ENCODE data around the gene BRPF3. TPM values are rescaled to one million over a fixed set of nuclear protein-coding genes. Genes with fewer than 3 reads are reported as not detected.

BRPF3 gene
- total and polyA plus RNA-seq, 11 donors = 8.2 to 29.1 (median 17.6) TPM

DNA sequence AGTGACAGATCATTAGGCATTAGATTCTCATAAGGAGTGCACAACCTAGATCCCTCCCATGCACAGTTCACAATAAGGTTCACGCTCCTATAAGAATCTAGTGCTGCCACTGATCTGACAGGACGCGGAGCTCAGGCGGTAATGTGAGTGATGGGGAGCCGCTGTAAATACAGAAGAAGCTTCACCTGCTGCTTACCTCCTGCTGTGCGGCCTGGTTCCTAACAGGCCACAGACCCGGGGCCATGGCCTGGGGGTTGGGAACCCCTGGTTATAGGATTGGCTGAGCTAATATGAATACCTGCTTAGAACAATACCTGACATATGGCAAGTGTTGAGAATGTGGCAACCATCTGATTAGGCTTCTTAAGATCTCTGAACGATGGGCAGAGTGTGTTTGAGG is 75.7 kb downstream of the BRPF3 start:
- Histone ChIP-seq H3K4me3 (no peak overlapping the region), H3K27me3 (peaks cover 0 to 52% (median 4%) of the 10 kb centered on the region in 9 donors), H3K27ac (no peak overlapping the region), H3K9me3 (no peaks in the 10 kb centered on the region), H3K36me3 (no peaks in the 10 kb centered on the region), H3K4me1 (no peaks in the 10 kb centered on the region)
- ATAC-seq = no peak
- intact Hi-C loops (cut with DNase I) = no loop called here
- TF ChIP-seq, protein P1, sequence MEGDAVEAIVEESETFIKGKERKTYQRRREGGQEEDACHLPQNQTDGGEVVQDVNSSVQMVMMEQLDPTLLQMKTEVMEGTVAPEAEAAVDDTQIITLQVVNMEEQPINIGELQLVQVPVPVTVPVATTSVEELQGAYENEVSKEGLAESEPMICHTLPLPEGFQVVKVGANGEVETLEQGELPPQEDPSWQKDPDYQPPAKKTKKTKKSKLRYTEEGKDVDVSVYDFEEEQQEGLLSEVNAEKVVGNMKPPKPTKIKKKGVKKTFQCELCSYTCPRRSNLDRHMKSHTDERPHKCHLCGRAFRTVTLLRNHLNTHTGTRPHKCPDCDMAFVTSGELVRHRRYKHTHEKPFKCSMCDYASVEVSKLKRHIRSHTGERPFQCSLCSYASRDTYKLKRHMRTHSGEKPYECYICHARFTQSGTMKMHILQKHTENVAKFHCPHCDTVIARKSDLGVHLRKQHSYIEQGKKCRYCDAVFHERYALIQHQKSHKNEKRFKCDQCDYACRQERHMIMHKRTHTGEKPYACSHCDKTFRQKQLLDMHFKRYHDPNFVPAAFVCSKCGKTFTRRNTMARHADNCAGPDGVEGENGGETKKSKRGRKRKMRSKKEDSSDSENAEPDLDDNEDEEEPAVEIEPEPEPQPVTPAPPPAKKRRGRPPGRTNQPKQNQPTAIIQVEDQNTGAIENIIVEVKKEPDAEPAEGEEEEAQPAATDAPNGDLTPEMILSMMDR (IDR thresholded peaks at IDR 0.05) = no peak
- no peak for TF ChIP-seq POLR2A (IDR thresholded peaks at IDR 0.05)
- WGBS, 4 donors = 71 to 78% (median 77%) methylated on average over 8 of the region's 8 CpGs
- DNase-seq = no peak

DNA sequence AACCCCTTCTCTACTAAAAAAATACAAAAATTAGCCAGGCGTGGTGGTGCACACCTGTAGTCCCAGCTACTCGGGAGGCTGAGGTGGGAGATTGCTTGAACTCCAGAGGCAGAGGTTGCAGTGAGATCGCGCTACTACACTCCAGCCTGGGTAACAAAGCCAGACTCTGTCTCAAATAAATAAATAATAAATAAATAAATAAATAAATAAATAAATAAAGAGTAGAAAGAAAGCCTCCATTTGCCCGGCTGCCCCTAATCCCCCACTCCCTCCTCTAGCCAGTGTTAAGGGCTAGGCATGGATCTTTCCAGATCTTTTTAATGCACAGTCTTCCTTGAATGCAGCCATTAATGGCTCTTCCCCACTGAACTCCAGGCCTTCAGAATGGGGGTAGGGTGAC is 76.5 kb downstream of the BRPF3 start:
- no peaks in the 10 kb centered on the region for H3K4me1 ChIP-seq
- no peak for DNase-seq
- H3K9me3 ChIP-seq = no peaks in the 10 kb centered on the region
- no peaks in the 10 kb centered on the region for H3K36me3 ChIP-seq
- WGBS, 4 donors = 93 to 95% (median 94%) methylated on average over 5 of the region's 5 CpGs
- intact Hi-C loops (cut with DNase I) = no loop called here
- TF ChIP-seq, protein P1 (IDR thresholded peaks at IDR 0.05) = no peak
- no peak for TF ChIP-seq POLR2A (IDR thresholded peaks at IDR 0.05)
- no peak overlapping the region for H3K4me3 ChIP-seq
- peaks cover 0 to 52% (median 4%) of the 10 kb centered on the region in 9 donors for H3K27me3 ChIP-seq
- H3K27ac ChIP-seq = no peak overlapping the region
- ATAC-seq = no peak

DNA sequence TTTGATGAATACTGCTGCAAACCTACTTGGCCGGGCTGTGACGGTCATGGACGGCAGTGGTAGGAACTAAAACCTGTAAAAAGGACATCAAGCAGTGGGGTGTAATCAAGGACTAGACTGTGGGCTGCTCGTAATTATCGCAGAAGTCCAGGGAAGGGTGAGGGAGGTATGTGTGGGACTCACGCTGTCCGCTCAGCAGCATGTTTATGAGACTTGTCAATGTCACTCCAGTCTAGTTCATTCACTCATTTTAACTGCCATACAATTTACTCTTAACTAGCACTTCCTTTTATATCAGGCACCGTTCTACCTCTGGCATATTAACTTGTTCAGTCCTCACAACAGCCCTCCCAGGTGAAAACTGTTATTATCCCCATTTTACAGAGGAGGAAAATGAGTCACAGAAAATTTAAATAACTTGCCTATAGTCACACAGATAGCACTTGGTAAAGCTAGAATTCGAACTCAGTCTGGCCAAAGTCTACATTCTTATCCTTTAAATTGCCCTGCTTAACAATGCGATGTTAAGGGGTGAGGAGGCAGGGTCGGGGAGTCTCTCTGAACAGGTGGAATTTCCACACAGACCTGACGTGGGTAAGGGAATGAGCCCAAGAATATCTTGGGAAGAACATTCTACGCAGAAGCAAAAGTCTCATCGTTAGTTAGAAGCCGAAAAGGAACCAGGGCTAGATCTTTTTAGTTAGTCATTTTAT is 77.4 kb downstream of the BRPF3 start:
- Histone ChIP-seq H3K27ac (no peak overlapping the region), H3K9me3 (no peaks in the 10 kb centered on the region), H3K27me3 (peaks cover 0 to 55% (median 4%) of the 10 kb centered on the region in 9 donors), H3K36me3 (no peaks in the 10 kb centered on the region), H3K4me1 (no peaks in the 10 kb centered on the region), H3K4me3 (no peak overlapping the region)
- no peak for ATAC-seq
- WGBS, 4 donors = 74 to 84% (median 80%) methylated on average over 15 of the region's 15 CpGs
- TF ChIP-seq, protein P1 (IDR thresholded peaks at IDR 0.05) = no peak
- no peak for TF ChIP-seq POLR2A (IDR thresholded peaks at IDR 0.05)
- intact Hi-C loops (cut with DNase I) = no loop called here
- DNase-seq = no peak

DNA sequence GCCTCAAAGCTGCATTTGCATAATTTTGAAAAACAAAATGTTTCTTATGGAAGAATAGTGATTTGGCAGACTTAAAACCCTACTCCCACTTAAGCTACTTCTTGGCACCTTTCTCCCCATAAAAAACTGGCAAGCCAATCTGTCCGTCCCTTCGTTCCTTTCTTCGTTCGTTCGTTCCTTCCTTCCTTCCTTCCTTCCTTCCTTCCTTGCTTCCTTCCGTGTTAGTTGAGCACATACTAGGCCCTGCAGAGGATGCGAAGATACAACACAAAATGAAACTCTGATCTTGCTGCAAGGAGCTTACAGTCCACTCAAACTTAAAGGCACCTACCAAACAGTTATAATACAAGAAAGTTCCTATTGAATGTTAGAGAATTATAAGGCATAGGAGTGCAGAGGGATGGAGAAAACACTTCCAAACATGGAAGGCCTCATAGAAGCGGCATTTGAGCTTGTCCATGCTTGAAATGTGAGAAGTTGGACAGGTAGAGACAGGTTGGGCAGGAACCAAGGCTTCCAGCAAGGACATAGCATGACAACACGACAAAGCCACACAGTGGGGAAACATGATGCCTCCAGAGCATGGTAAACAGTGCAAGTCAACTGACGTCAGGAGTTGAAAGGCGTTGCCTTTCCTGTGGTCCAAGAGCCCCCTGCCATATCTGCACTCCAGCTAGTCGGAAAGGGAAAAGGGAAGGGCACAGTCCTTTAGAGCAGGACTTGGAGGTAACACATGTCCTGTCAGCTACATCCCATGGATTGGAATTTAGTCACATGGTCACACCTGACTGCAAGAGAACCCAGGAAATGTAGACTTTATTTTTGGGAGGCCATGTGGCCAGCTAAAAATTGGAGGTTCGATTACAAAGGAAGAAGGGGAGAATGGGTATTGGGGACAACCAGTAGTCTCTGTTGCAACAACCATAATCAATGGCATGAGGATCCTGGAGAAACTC is 80.3 kb downstream of the BRPF3 start:
- H3K9me3 ChIP-seq = no peaks in the 10 kb centered on the region
- TF ChIP-seq POLR2A (IDR thresholded peaks at IDR 0.05) = no peak
- TF ChIP-seq, protein P1 (IDR thresholded peaks at IDR 0.05) = no peak

More for the DNA sequence above, 80.3 kb downstream of the BRPF3 start:
- DNase-seq (no peak), ATAC-seq (no peak)
- Histone ChIP-seq H3K36me3 (no peaks in the 10 kb centered on the region), H3K4me1 (peaks cover 0 to 7% (median 0%) of the 10 kb centered on the region in 12 donors), H3K27me3 (peaks cover 0 to 45% (median 0%) of the 10 kb centered on the region in 9 donors), H3K4me3 (no peak overlapping the region), H3K27ac (no peak overlapping the region)
- intact Hi-C loops (cut with DNase I) = no loop called here
- WGBS, 4 donors = 69 to 70% (median 70%) methylated on average over 13 of the region's 13 CpGs
